CD4-positive, alpha-beta memory T cell (primary cell): Measurements from ENCODE around the gene STK17B. TPM values are rescaled to one million over a fixed set of nuclear protein-coding genes. Genes with fewer than 3 reads are reported as not detected.

Experiments used
- CTCF ChIA-PET: fragments of 350-600 bp; sonication (Branson Sonifier 250); formaldehyde crosslinking; loops from one replicate; lab custom pipeline; 2021; ENCODE audit warnings: inconsistent platforms; ENCODE audit not compliant: partially characterized antibody; lab: Charles Lee
- POLR2A ChIA-PET: fragments of 350-600 bp; sonication (Branson Sonifier 250); formaldehyde crosslinking; loops from one replicate; lab custom pipeline; 2021; ENCODE audit not compliant: partially characterized antibody; lab: Charles Lee
- DNase-seq, 5 donors: peaks; one replicate each; pipeline versions ENCODE4 v3.0.0 to v3.0.0-alpha.2; 2020 to 2022; ENCODE audit warnings: mixed read lengths in 1 of 5
- H3K27ac ChIP-seq: one replicate; pipeline ENCODE4 v1.7.0; 2013; ENCODE audit warnings: low read depth, low read length
- H3K27me3 ChIP-seq: 2 replicates; pipeline ENCODE4 v1.7.0; 2013; ENCODE audit warnings: mild to moderate bottlenecking, low read length, moderate library complexity; ENCODE audit not compliant: insufficient read depth
- H3K36me3 ChIP-seq: 2 replicates; pipeline ENCODE4 v1.7.0; 2013; ENCODE audit warnings: mild to moderate bottlenecking, low read length, moderate library complexity; ENCODE audit not compliant: insufficient read depth
- H3K4me1 ChIP-seq: 2 replicates; pipeline ENCODE4 v1.7.0; 2013; ENCODE audit warnings: mild to moderate bottlenecking, low read length, moderate library complexity; ENCODE audit not compliant: insufficient read depth
- H3K4me3 ChIP-seq, 2 donors: one replicate each; pipeline ENCODE4 v1.7.0; 2013; ENCODE audit warnings: low read length in 2 of 2, mild to moderate bottlenecking in 1 of 2
- H3K9me3 ChIP-seq, 2 donors: one replicate each; pipeline ENCODE4 v1.7.0; 2013; ENCODE audit warnings: low read length in 2 of 2, control low read depth in 1 of 2; ENCODE audit not compliant: control insufficient read depth in 1 of 2
- H3K27ac Mint-ChIP-seq, 7 donors: one replicate each; pipeline ENCODE4 v1.8.0; 2020 to 2021; ENCODE audit warnings: mixed read lengths in 7 of 7, mild to moderate bottlenecking in 6 of 7, inconsistent platforms in 3 of 7, moderate library complexity in 3 of 7
- H3K27me3 Mint-ChIP-seq, 2 donors: one replicate each; pipeline ENCODE4 v1.8.0; 2020 to 2021; ENCODE audit warnings: mixed read lengths in 2 of 2
- H3K36me3 Mint-ChIP-seq, 2 donors: one replicate each; pipeline ENCODE4 v1.8.0; 2020 to 2021; ENCODE audit warnings: mixed read lengths in 2 of 2, inconsistent platforms in 1 of 2, mild to moderate bottlenecking in 1 of 2
- H3K4me1 Mint-ChIP-seq, 4 donors: one replicate each; pipeline ENCODE4 v1.8.0; 2020 to 2021; ENCODE audit warnings: mixed read lengths in 4 of 4, mild to moderate bottlenecking in 1 of 4
- H3K4me3 Mint-ChIP-seq, 8 donors: one replicate each; pipeline ENCODE4 v1.8.0; 2020 to 2021; ENCODE audit warnings: mixed read lengths in 8 of 8, mild to moderate bottlenecking in 7 of 8, moderate library complexity in 6 of 8, inconsistent platforms in 3 of 8
- H3K9me3 Mint-ChIP-seq, 8 donors: one replicate each; pipeline ENCODE4 v1.8.0; 2020 to 2021; ENCODE audit warnings: mixed read lengths in 8 of 8, mild to moderate bottlenecking in 5 of 8, inconsistent platforms in 3 of 8, moderate library complexity in 1 of 8
- intact Hi-C: fragments of 100-400 bp; cut with micrococcal nuclease; formaldehyde crosslinking; loops from one replicate; pipeline ENCODE4 v1.15.1; 2023
- polyA plus RNA-seq, 2 donors: library from polyadenylated mRNA; unstranded; fragments of 300-500 nt; fragmentation: Illumina TruSeq; gene quantifications; one replicate each; pipeline ENCODE4 v1.2.3, GENCODE V29; 2021
- total RNA-seq, 2 experiments: library from RNA; stranded (reverse); gene quantifications; one replicate each; pipeline ENCODE4 v1.2.3, GENCODE V29; 2021

STK17B gene
- total and polyA plus RNA-seq, 4 experiments from 2014 or later: 79.7 to 243 (median 163) TPM

DNA sequence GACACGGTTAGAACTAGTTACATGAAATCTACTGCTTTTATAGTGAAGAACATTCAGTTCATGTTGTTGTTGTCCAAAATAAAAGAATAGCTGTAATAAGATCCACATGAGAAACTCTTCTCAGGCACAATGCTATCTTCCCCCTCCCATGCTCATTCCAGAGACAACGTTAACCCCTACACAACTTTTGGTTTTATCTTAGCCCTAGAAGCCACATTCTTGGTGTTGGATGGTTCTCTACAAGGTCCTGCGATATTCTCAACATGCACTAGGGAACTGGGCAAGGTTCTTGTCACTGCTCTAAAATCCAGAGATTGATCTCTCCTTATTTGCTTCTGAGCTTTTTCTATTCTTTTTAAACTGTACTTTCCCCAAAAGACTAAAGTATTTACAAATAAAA, 51.5 kb downstream of the STK17B start:
- Histone ChIP-seq H3K36me3 (no peaks in the 10 kb centered on the region), H3K4me3 (no peak overlapping the region), H3K4me1 (no peaks in the 10 kb centered on the region), H3K9me3 (no peaks in the 10 kb centered on the region), H3K27ac (no peak overlapping the region), H3K27me3 (no peaks in the 10 kb centered on the region)
- ChIA-PET POLR2A (interaction anchor here (0.9 kb wide), 1 partner anchor 29 kb away, joined by 3 read pairs; no protein-coding TSS in a partner anchor), CTCF (interaction anchor here (0.8 to 1.1 kb wide), 2 partner anchors 41 to 62 kb away, joined by 3 to 5 read pairs; no protein-coding TSS in a partner anchor)
- Mint-ChIP-seq H3K9me3 (peaks cover 0 to 2% (median 0%) of the 10 kb centered on the region in 8 donors), H3K4me3 (no peak overlapping the region), H3K27me3 (no peaks in the 10 kb centered on the region), H3K36me3 (no peaks in the 10 kb centered on the region), H3K27ac (no peak overlapping the region), H3K4me1 (peaks cover 0 to 1% (median 0%) of the 10 kb centered on the region in 4 donors)
- no peak for DNase-seq
- intact Hi-C loops: no loop called here

GRCh38 chr2:196117214-196117705, 54.1 kb downstream of the STK17B start:
- Mint-ChIP-seq H3K4me3 (no peak overlapping the region), H3K9me3 (peaks cover 0 to 2% (median 0%) of the 10 kb centered on the region in 8 donors), H3K27me3 (no peaks in the 10 kb centered on the region), H3K27ac (no peak overlapping the region), H3K4me1 (peaks cover 15 to 22% (median 17%) of the 10 kb centered on the region in 4 donors), H3K36me3 (no peaks in the 10 kb centered on the region)
- Histone ChIP-seq H3K4me3 (no peak overlapping the region), H3K27me3 (no peaks in the 10 kb centered on the region), H3K36me3 (no peaks in the 10 kb centered on the region), H3K27ac (no peak overlapping the region), H3K4me1 (peaks cover 17% of the 10 kb centered on the region), H3K9me3 (no peaks in the 10 kb centered on the region)
- intact Hi-C loops: no loop called here
- ChIA-PET CTCF (no interaction called here), POLR2A (no interaction called here)
- no peak for DNase-seq

GRCh38 chr2:196113061-196113974, 58.1 kb downstream of the STK17B start:
- H3K27me3 Mint-ChIP-seq: no peaks in the 10 kb centered on the region
- no peaks in the 10 kb centered on the region for H3K9me3 Mint-ChIP-seq
- POLR2A ChIA-PET: interaction anchor here (0.9 to 1.5 kb wide), 4 partner anchors 8 to 58 kb away, joined by 3 to 4 read pairs (median 4); partner anchors contain the start of gene STK17B
- Histone ChIP-seq H3K27me3 (no peaks in the 10 kb centered on the region), H3K27ac (no peak overlapping the region), H3K9me3 (no peaks in the 10 kb centered on the region), H3K36me3 (no peaks in the 10 kb centered on the region), H3K4me3 (no peak overlapping the region), H3K4me1 (peaks cover 22% of the 10 kb centered on the region)
- peak overlapping the region in 7 of 8 donors; percentile 9 to 64 (median 46) for H3K4me3 Mint-ChIP-seq
- no peak for DNase-seq
- intact Hi-C loops: no loop called here
- peaks cover 16 to 28% (median 21%) of the 10 kb centered on the region in 4 donors for H3K4me1 Mint-ChIP-seq
- H3K27ac Mint-ChIP-seq: peak overlapping the region in 3 of 7 donors; percentile 35 to 50 (median 48)
- CTCF ChIA-PET: interaction anchor here (0.9 to 2.6 kb wide), 6 partner anchors 18 to 225 kb away, joined by 3 to 19 read pairs (median 3); partner anchors contain the start of gene DNAH7
- H3K36me3 Mint-ChIP-seq: no peaks in the 10 kb centered on the region

- CTCF ChIA-PET: interaction anchor here (0.9 to 2.6 kb wide), 5 partner anchors 26 to 226 kb away, joined by 3 to 19 read pairs (median 3); partner anchors contain the start of gene DNAH7
- H3K27me3 Mint-ChIP-seq: no peaks in the 10 kb centered on the region
- H3K4me1 ChIP-seq: peaks cover 22% of the 10 kb centered on the region
- no peak overlapping the region for H3K4me3 Mint-ChIP-seq
- peaks cover 16 to 28% (median 21%) of the 10 kb centered on the region in 4 donors for H3K4me1 Mint-ChIP-seq
- no peaks in the 10 kb centered on the region for H3K9me3 ChIP-seq
- no peak overlapping the region for H3K27ac ChIP-seq
- no peak overlapping the region for H3K27ac Mint-ChIP-seq
- no peaks in the 10 kb centered on the region for H3K36me3 Mint-ChIP-seq
- intact Hi-C loops: no loop called here
- POLR2A ChIA-PET: interaction anchor here (0.9 to 1.5 kb wide), 5 partner anchors 9 to 59 kb away, joined by 3 to 4 read pairs (median 4); partner anchors contain the start of gene STK17B
- H3K9me3 Mint-ChIP-seq: no peaks in the 10 kb centered on the region
- no peak for DNase-seq
- H3K27me3 ChIP-seq: no peaks in the 10 kb centered on the region
- no peaks in the 10 kb centered on the region for H3K36me3 ChIP-seq
- H3K4me3 ChIP-seq: no peak overlapping the region
Observed at GRCh38 chr2:196112418-196113034, 58.9 kb downstream of the STK17B start.

- H3K4me1 ChIP-seq: peaks cover 18% of the 10 kb centered on the region
- no peaks in the 10 kb centered on the region for H3K27me3 Mint-ChIP-seq
- DNase-seq: no peak
- no peak overlapping the region for H3K27ac Mint-ChIP-seq
- intact Hi-C loops: no loop called here
- H3K4me3 ChIP-seq: no peak overlapping the region
- no peaks in the 10 kb centered on the region for H3K36me3 Mint-ChIP-seq
- no peaks in the 10 kb centered on the region for H3K36me3 ChIP-seq
- H3K4me1 Mint-ChIP-seq: peaks cover 15 to 20% (median 16%) of the 10 kb centered on the region in 4 donors
- ChIA-PET POLR2A (interaction anchor here (0.7 kb wide), 1 partner anchor 575 kb away, joined by 3 read pairs; no protein-coding TSS in a partner anchor), CTCF (interaction anchor here (1.5 kb wide), 1 partner anchor 31 kb away, joined by 5 read pairs; no protein-coding TSS in a partner anchor)
- peaks cover 0 to 2% (median 0%) of the 10 kb centered on the region in 8 donors for H3K9me3 Mint-ChIP-seq
- no peaks in the 10 kb centered on the region for H3K27me3 ChIP-seq
- H3K27ac ChIP-seq: no peak overlapping the region
- H3K4me3 Mint-ChIP-seq: no peak overlapping the region
- no peaks in the 10 kb centered on the region for H3K9me3 ChIP-seq
Observed at GRCh38 chr2:196108604-196109003, 62.8 kb downstream of the STK17B start.

GRCh38 chr2:196105951-196106350, 65.4 kb downstream of the STK17B start:
- Histone ChIP-seq H3K9me3 (no peaks in the 10 kb centered on the region), H3K4me1 (peaks cover 8% of the 10 kb centered on the region), H3K27me3 (no peaks in the 10 kb centered on the region), H3K27ac (no peak overlapping the region), H3K36me3 (no peaks in the 10 kb centered on the region), H3K4me3 (no peak overlapping the region)
- intact Hi-C loops: no loop called here
- ChIA-PET POLR2A (no interaction called here), CTCF (no interaction called here)
- H3K9me3 Mint-ChIP-seq: peaks cover 0 to 2% (median 0%) of the 10 kb centered on the region in 8 donors
- H3K36me3 Mint-ChIP-seq: no peaks in the 10 kb centered on the region
- no peak for DNase-seq
- H3K27ac Mint-ChIP-seq: peak overlapping the region in 1 of 7 donors; percentile 6
- peak overlapping the region in 1 of 8 donors; percentile 19 for H3K4me3 Mint-ChIP-seq
- no peaks in the 10 kb centered on the region for H3K27me3 Mint-ChIP-seq
- H3K4me1 Mint-ChIP-seq: peaks cover 9 to 14% (median 11%) of the 10 kb centered on the region in 4 donors
